Activated T-cell treated with anti-CD3 and anti-CD28 coated beads, Interleukin-2, amount 50 U/mL, for 4 hours (primary cell): Measurements from ENCODE around the gene TAF3. TPM values are rescaled to one million over a fixed set of nuclear protein-coding genes. Genes with fewer than 3 reads are reported as not detected.

ENCODE experiments used
- ATAC-seq, 2 donors: fragments of 200-7000 bp; cut with Tn5 transposase; one replicate each; pipeline ENCODE4 v1.10.0; 2021
- DNase-seq: peaks from one replicate; pipeline ENCODE4 v3.0.0-alpha.2; 2020
- H3K27me3 Mint-ChIP-seq: one replicate; pipeline ENCODE4 v1.8.0; 2021; ENCODE audit warnings: low read depth, mixed read lengths
- H3K36me3 Mint-ChIP-seq: one replicate; pipeline ENCODE4 v1.8.0; 2022; ENCODE audit warnings: mixed read lengths; ENCODE audit not compliant: insufficient read depth
- H3K4me1 Mint-ChIP-seq: one replicate; pipeline ENCODE4 v1.8.0; 2021; ENCODE audit warnings: low read depth, mixed read lengths
- H3K4me3 Mint-ChIP-seq: one replicate; pipeline ENCODE4 v1.8.0; 2021; ENCODE audit warnings: mild to moderate bottlenecking, moderate library complexity, mixed read lengths
- H3K9me3 Mint-ChIP-seq: one replicate; pipeline ENCODE4 v1.8.0; 2021; ENCODE audit warnings: mixed read lengths
- total RNA-seq, 3 donors: library from RNA; stranded (reverse); gene quantifications; one replicate each; pipeline ENCODE4 v1.2.1, GENCODE V29; 2021

Gene TAF3
- total RNA-seq, 3 donors from 2014 or later, result 21.0 to 22.2 (median 22.0) TPM

- ATAC-seq, result no peak
- DNase-seq, result no peak
- Mint-ChIP-seq H3K4me3 (no peak overlapping the region), H3K27me3 (no peaks in the 10 kb centered on the region), H3K4me1 (peaks cover 92% of the 10 kb centered on the region), H3K36me3 (peaks cover 61% of the 10 kb centered on the region), H3K9me3 (no peaks in the 10 kb centered on the region)
These were observed 245.6 kb downstream of the TAF3 start for GRCh38 chr10:8063935-8064334.

DNA sequence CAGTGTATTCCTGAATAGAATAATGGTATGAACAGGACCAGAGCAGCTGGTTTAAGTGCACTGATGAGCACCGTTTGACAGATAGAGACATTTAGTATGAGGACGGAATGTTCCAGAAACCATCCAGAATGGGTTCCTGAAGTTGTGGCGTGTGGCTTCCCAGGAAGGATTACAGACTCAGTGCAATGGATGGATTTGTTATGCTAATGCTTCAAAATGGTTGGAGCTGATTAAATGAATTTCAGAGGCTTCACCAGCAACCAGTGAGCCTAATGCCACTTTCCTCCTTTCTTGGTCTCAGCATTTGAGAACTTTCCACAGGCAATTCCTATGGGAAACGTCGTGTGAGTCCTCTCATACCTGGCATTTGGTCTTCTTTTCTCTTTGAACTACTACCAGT is 246.1 kb downstream of the TAF3 start:
- peaks cover 66% of the 10 kb centered on the region for H3K36me3 Mint-ChIP-seq
- no peak overlapping the region for H3K4me3 Mint-ChIP-seq
- H3K9me3 Mint-ChIP-seq, result no peaks in the 10 kb centered on the region
- H3K4me1 Mint-ChIP-seq, result peaks cover 92% of the 10 kb centered on the region
- DNase-seq (no peak), ATAC-seq (no peak)
- H3K27me3 Mint-ChIP-seq, result no peaks in the 10 kb centered on the region

DNA sequence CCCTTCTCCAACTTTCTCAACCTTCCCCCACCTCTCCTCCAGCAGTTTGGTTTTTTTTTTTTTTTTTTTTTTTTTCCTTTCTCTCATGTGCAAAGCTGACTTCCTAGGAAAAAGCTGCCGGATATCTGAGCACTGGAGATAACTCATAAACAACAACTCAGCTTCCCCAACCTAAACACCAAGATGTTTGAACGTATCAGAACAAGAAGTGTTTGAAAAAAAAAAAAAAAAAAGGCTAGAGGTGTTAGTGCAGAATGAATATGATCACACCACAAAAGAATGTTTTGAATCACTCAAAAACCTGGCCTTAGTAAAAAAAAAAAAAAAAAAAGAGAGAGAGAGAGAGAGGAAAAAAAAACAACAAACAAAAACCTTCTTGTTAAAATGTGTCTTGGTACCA is 247.3 kb downstream of the TAF3 start:
- ATAC-seq (peak in 1 of 2 donors; percentile 30), DNase-seq (no peak)
- Mint-ChIP-seq H3K4me1 (peaks cover 90% of the 10 kb centered on the region), H3K4me3 (peak overlapping the region; percentile 69), H3K36me3 (peaks cover 69% of the 10 kb centered on the region), H3K9me3 (no peaks in the 10 kb centered on the region), H3K27me3 (no peaks in the 10 kb centered on the region)

GRCh38 chr10:8066124-8066523 is 247.8 kb downstream of the TAF3 start:
- Mint-ChIP-seq H3K4me3 (peak overlapping the region; percentile 69), H3K27me3 (no peaks in the 10 kb centered on the region), H3K36me3 (peaks cover 70% of the 10 kb centered on the region), H3K4me1 (peaks cover 90% of the 10 kb centered on the region), H3K9me3 (no peaks in the 10 kb centered on the region)
- ATAC-seq (peak; percentile 23 to 37), DNase-seq (no peak)

Other genes starting within 250 kb of the TAF3 start
- gene ITIH5, start 151.5 kb upstream of the TAF3 start, total RNA-seq, result not detected
- under 1 TPM; 0.32 to 0.71 (median 0.38) TPM for gene ITIH2, start 115.2 kb upstream of the TAF3 start, total RNA-seq
- 10 to 100 TPM; 13.0 to 19.4 (median 14.9) TPM for gene KIN, start 30.5 kb upstream of the TAF3 start, total RNA-seq
- gene ATP5F1C, start 30.3 kb upstream of the TAF3 start, total RNA-seq, result 100 to 1,000 TPM; 260 to 297 (median 260) TPM
- 10 to 100 TPM; 28.1 to 71.9 (median 42.1) TPM for gene GATA3, start 236.2 kb downstream of the TAF3 start, total RNA-seq